SK-MEL-5 (cell line): ENCODE measurements around the gene SCN3A. TPM values are rescaled to one million over a fixed set of nuclear protein-coding genes. Genes with fewer than 3 reads are reported as not detected.

Experiments used
- DNase-seq: peaks from one replicate; pipeline ENCODE4 v3.0.0-alpha.2; 2016; ENCODE audit warnings: low read depth, low spot score
- in situ Hi-C: cut with HindIII; loops from 2 replicates; pipeline ENCODE4 v1.10.0; 2016; ENCODE audit warnings: low sequenced_read_pairs, high pct_unique_total_duplicates, low pct_unique_long_range_greater_than_20kb
- polyA plus RNA-seq, 2 experiments: library from polyadenylated mRNA; depleted of rRNA; stranded (reverse); fragments of >200 nt; gene quantifications; 2 replicates each; pipeline ENCODE4 v1.2.3, GENCODE V29; 2015
- total RNA-seq: library from RNA; depleted of rRNA; stranded (reverse); fragments of >200 nt; shearing (Covaris generic); gene quantifications from 2 replicates; pipeline ENCODE4 v1.2.3, GENCODE V29; 2014; rRNA removed

Gene SCN3A
- total RNA-seq: 0.03 TPM in 2 replicates
- 0.08 TPM in 1 of 2 replicates, not detected in the other for polyA plus RNA-seq (2015; cell fraction: cytosol; rRNA removed)
- polyA plus RNA-seq (2015; cell fraction: nucleus; rRNA removed): 0.02 TPM in 1 of 2 replicates, not detected in the other

- DNase-seq: peak; percentile 73
- in situ Hi-C loops: no loop called here
Measured at GRCh38 chr2:165203689-165204559, at the start of gene SCN3A. TSS of gene SCN3A (minus strand) at chr2:165204050. CDS start at chr2:165176394, 27,656 bp downstream.

- no peak for DNase-seq
- in situ Hi-C loops: no loop called here
Measured at GRCh38 chr2:165253178-165253577, 49.3 kb upstream of the SCN3A start.

- DNase-seq: no peak
- in situ Hi-C loops: no loop called here
Measured at GRCh38 chr2:165251366-165251765, 47.5 kb upstream of the SCN3A start.

- DNase-seq: no peak
- in situ Hi-C loops: no loop called here
Measured at GRCh38 chr2:165248238-165248637, 44.4 kb upstream of the SCN3A start.

GRCh38 chr2:165245081-165245793 lies 41.4 kb upstream of the SCN3A start:
- in situ Hi-C loops: no loop called here
- no peak for DNase-seq

GRCh38 chr2:165240916-165241315 lies 37.1 kb upstream of the SCN3A start:
- in situ Hi-C loops: no loop called here
- DNase-seq: no peak

GRCh38 chr2:165239856-165240515 lies 36.1 kb upstream of the SCN3A start:
- DNase-seq: no peak
- in situ Hi-C loops: no loop called here

- in situ Hi-C loops: no loop called here
Measured at GRCh38 chr2:165239230-165239629, 35.4 kb upstream of the SCN3A start, which contains the start of gene SCN2A. TSS of gene SCN2A (plus strand) at chr2:165239414. CDS start at chr2:165295824, 56,410 bp downstream.

GRCh38 chr2:165238295-165238694 lies 34.4 kb upstream of the SCN3A start:
- in situ Hi-C loops: no loop called here
- DNase-seq: peak; percentile 15

More at GRCh38 chr2:165239230-165239629, 35.4 kb upstream of the SCN3A start, which contains the start of gene SCN2A:
- peak; percentile 71 for DNase-seq

- in situ Hi-C loops: no loop called here
- DNase-seq: no peak
Measured at GRCh38 chr2:165237056-165237455, 33.2 kb upstream of the SCN3A start.

GRCh38 chr2:165227571-165227970 lies 23.7 kb upstream of the SCN3A start:
- in situ Hi-C loops: no loop called here
- DNase-seq: no peak

- in situ Hi-C loops: no loop called here
- no peak for DNase-seq
Measured at GRCh38 chr2:165224941-165225340, 21.1 kb upstream of the SCN3A start.

GRCh38 chr2:165219481-165219880 lies 15.6 kb upstream of the SCN3A start:
- in situ Hi-C loops: no loop called here
- DNase-seq: peak; percentile 48

- in situ Hi-C loops: no loop called here
- no peak for DNase-seq
Measured at GRCh38 chr2:165214093-165214492, 10.2 kb upstream of the SCN3A start.

GRCh38 chr2:165208094-165208493 lies 4.2 kb upstream of the SCN3A start:
- no peak for DNase-seq
- in situ Hi-C loops: no loop called here

- in situ Hi-C loops: no loop called here
- DNase-seq: no peak
Measured at GRCh38 chr2:165205865-165206264, 2.0 kb upstream of the SCN3A start.

- in situ Hi-C loops: no loop called here
- DNase-seq: no peak
Measured at GRCh38 chr2:165202239-165202638, 1.6 kb downstream of the SCN3A start.

- in situ Hi-C loops: no loop called here
Measured at GRCh38 chr2:165198181-165198580, 5.7 kb downstream of the SCN3A start.

More at GRCh38 chr2:165198181-165198580, 5.7 kb downstream of the SCN3A start:
- DNase-seq: no peak
